ENCODE data around the gene SHBG.

The SHBG gene

GRCh38 chr17:7646457-7646856 is 16.5 kb downstream of the SHBG start:
- DNase-seq (ENCODE audit: low read depth in 2 of 2), result no peak

GRCh38 chr17:7647018-7647417 is 17.1 kb downstream of the SHBG start:
- no peak for DNase-seq (ENCODE audit: low read depth in 2 of 2)

DNA sequence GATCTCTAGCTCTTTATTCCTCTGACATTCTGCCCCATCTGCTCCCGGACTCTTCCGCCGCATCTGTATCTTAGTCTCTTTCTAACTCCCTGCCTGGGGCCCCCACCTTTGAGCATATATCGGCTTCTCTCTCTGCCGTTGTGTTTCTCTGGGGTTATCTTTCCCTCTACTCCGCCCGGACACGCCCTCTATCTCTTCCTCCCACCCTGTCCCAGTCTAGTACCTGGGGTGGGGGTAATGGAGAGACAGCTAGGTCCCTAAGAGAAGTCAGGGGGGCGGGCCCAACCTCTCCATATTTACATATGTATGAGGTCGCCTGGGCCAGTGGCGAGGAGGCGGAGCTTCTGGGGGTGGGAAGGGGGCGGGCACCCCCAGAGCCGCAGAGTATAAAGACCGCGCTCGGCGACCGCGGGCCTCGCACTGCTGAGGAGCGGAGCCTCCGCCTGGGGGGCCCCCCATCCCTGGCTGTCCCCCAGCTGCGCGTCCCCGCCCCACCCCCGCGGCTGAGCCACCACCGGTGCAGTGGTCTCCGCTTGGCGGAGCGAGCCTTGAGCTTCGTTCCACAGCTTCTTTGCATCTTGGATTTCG is 20.7 kb downstream of the SHBG start, which contains the start of gene ATP1B2:
TSS of gene ATP1B2 (plus strand) at position 418 of the 588 bp plus-strand sequence. CDS start 593 bp downstream, outside the sequence.
- DNase-seq (ENCODE audit: low read depth in 2 of 2), result no peak

DNA sequence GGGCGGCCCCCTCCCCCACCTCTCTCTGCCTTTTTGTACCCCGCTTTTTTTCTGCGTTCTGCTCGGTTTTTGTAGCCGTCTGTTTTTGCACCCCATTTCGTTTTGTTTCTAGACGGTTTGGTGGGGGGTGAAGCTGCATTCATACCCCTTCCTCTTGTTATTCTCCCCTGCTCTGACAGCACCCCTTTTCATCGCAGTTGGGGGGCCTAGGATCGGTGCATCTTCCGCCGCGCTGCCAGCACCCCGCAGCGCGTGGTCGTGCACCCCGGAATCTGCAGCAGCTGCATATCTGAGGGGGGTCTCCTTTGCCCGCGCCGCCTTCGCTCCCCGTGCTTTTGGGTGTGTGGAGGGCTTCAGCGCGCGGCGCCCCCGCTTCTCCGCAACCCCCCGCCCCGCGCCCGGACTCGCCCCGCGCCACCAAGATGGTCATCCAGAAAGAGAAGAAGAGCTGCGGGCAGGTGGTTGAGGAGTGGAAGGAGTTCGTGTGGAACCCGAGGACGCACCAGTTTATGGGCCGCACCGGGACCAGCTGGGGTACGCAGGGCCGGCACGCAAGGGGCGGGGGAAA is 21.2 kb downstream of the SHBG start:
- no peak for DNase-seq (ENCODE audit: low read depth in 2 of 2)

DNA sequence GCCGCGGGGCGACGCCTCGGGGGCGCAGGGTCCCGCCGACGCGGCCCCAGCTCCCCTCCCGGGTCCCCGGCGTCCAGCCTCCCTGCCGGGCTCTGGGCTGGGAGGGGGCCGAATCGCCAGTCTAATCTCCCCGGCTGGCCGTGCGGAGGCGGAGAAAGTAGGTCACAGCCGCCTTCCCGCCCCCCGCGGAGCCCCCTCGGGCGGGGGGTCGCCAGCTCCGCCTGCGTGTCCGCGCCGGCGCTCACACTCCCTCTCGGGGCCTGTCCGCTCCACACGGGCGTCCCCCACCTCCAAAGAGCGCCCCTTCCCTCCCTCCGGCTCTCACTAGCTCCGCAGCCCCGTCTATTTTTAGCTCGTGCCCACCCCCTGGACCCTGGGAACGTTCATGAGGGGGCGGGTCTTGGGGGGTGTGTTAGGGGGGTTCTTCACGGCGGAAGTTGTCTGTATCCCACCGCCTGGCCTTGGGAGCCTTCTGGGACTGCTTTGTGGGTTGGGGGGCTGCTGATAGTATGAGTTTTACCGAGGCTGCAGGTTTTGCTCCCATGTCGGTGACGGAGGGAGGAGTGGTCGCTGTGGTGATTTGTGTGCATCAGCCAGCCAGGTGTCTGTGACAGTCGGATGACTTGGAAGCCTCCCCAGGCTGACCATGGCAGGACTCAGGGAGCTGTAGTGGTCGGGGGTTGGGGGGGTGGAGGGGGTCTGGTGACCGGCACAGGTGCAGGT is 21.9 kb downstream of the SHBG start:
- no peak for DNase-seq (ENCODE audit: low read depth in 2 of 2)

GRCh38 chr17:7652388-7653356 is 22.7 kb downstream of the SHBG start:
- DNase-seq (ENCODE audit: low read depth in 2 of 2), result no peak

GRCh38 chr17:7654832-7655540 is 25.1 kb downstream of the SHBG start:
- DNase-seq (ENCODE audit: low read depth in 2 of 2), result no peak

GRCh38 chr17:7655541-7655840 is 25.6 kb downstream of the SHBG start:
- DNase-seq (ENCODE audit: low read depth in 2 of 2), result no peak

- DNase-seq (ENCODE audit: low read depth in 2 of 2), result no peak
Measured at GRCh38 chr17:7656958-7657609, 27.1 kb downstream of the SHBG start.

- DNase-seq (ENCODE audit: low read depth in 2 of 2), result no peak
Measured at GRCh38 chr17:7667656-7668406, 37.9 kb downstream of the SHBG start.

GRCh38 chr17:7668482-7668881 is 38.5 kb downstream of the SHBG start:
- DNase-seq (ENCODE audit: low read depth in 2 of 2), result no peak

GRCh38 chr17:7673239-7673638 is 43.3 kb downstream of the SHBG start:
- DNase-seq (ENCODE audit: low read depth in 2 of 2), result no peak

DNA sequence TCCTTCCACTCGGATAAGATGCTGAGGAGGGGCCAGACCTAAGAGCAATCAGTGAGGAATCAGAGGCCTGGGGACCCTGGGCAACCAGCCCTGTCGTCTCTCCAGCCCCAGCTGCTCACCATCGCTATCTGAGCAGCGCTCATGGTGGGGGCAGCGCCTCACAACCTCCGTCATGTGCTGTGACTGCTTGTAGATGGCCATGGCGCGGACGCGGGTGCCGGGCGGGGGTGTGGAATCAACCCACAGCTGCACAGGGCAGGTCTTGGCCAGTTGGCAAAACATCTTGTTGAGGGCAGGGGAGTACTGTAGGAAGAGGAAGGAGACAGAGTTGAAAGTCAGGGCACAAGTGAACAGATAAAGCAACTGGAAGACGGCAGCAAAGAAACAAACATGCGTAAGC is 45.0 kb downstream of the SHBG start:
- no peak for DNase-seq (ENCODE audit: low read depth in 2 of 2)

DNA sequence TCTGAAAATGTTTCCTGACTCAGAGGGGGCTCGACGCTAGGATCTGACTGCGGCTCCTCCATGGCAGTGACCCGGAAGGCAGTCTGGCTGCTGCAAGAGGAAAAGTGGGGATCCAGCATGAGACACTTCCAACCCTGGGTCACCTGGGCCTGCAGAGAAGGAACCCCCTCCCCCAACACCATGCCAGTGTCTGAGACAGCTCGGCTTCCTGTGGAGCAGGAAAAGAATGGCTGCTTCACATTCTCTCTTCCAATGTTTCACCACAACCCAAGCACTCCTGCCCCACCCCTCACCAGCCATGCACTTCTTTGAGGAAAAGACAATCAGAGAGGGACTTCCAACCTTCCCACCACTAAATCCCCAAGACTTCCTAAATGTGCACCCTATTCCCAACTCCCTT is 46.6 kb downstream of the SHBG start:
- DNase-seq (ENCODE audit: low read depth in 2 of 2), result no peak

DNA sequence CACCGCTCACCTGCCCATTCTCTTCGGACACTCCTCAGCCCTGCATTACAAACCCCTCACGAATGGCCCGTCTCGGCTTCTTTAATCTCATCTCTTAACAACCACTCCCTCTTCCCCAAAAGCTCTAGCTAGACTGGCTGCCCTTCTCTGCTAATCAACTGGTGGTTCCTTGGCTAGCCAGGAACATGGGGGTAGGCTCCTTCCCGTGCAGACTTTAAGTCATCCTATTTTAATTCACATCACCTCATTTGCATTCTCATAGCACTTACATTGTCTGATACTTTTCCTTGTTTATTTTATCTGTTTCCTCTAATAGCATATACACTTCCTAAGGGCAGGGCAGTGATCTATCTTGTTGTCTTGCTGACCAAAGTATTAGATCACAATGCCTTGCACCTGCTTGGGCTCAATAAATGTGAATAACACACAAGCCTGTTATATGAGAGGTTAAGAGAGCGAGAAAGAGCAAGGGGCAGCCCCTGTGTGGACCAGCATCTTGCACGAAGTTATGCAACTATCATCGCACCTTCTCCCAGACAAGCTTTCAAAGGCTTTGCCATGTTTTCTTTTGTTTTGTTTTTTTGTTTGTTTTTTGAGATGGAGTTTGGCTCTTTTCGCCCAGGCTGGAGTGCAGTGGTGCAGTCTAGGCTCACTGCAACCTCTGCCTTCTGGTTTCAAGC is 47.6 kb downstream of the SHBG start:
- DNase-seq (ENCODE audit: low read depth in 2 of 2), result no peak
